Kidney (tissue), 14 donors: Measurements from ENCODE around the gene PSMA5. TPM values are rescaled to one million over a fixed set of nuclear protein-coding genes. Genes with fewer than 3 reads are reported as not detected.
"Not testable (repeated sequence)": the region's sequence is repeated elsewhere in the genome, so short reads cannot be mapped to it uniquely, and the experiment has no call there.

Source experiments
- DNase-seq, 5 donors: peaks; one replicate each; pipeline ENCODE4 v3.0.0-alpha.2; 2013 to 2020
- FAIRE-seq: peaks from 2 replicates; lab custom pipeline; 2012; peaks lifted over from hg19 to GRCh38; lab: Jason Lieb, UNC
- H3K27ac ChIP-seq, 2 donors: one replicate each; pipeline ENCODE4 v1.7.0; 2013; ENCODE audit warnings: low read depth in 2 of 2, low read length in 2 of 2, inconsistent platforms in 1 of 2
- H3K27me3 ChIP-seq: one replicate; pipeline ENCODE4 v1.7.1; 2013; ENCODE audit warnings: low read length, inconsistent platforms; ENCODE audit not compliant: control insufficient read depth, insufficient read depth
- H3K36me3 ChIP-seq, 3 donors: one replicate each; pipeline versions ENCODE4 v1.7.0 to v1.7.1; 2013; ENCODE audit warnings: low read length in 3 of 3, control low read depth in 1 of 3, inconsistent platforms in 1 of 3; ENCODE audit not compliant: insufficient read depth in 3 of 3, control insufficient read depth in 2 of 3
- H3K4me1 ChIP-seq, 3 donors: one replicate each; pipeline versions ENCODE4 v1.7.0 to v1.7.1; 2013; ENCODE audit warnings: low read length in 3 of 3, inconsistent platforms in 1 of 3, low read depth in 1 of 3; ENCODE audit not compliant: control insufficient read depth in 2 of 3, insufficient read depth in 2 of 3
- H3K4me3 ChIP-seq, 3 donors: one replicate each; pipeline versions ENCODE4 v1.7.0 to v1.8.1; 2013; ENCODE audit warnings: low read length in 3 of 3, control low read depth in 1 of 3, inconsistent platforms in 1 of 3
- H3K9ac ChIP-seq, 3 donors: one replicate each; pipeline versions ENCODE4 v1.7.0 to v1.7.1; 2013; ENCODE audit warnings: low read length in 3 of 3, control low read depth in 1 of 3, inconsistent platforms in 1 of 3
- H3K9me3 ChIP-seq, 3 donors: one replicate each; pipeline versions ENCODE4 v1.7.0 to v1.7.1; 2013; ENCODE audit warnings: low read length in 3 of 3, control low read depth in 1 of 3, inconsistent platforms in 1 of 3; ENCODE audit not compliant: control insufficient read depth in 2 of 3, insufficient read depth in 1 of 3
- CTCF ChIP-seq: IDR thresholded peaks from 3 replicates; pipeline ENCODE4 v1.5.1; 2012; ENCODE audit warnings: mild to moderate bottlenecking, moderate library complexity, borderline replicate concordance; ENCODE audit not compliant: insufficient read depth; ENCODE audit errors: extremely low read depth
- intact Hi-C: fragments of 100-400 bp; cut with DNase I; formaldehyde crosslinking; loops from one replicate; pipeline ENCODE4 v1.11.1; 2022
- polyA plus RNA-seq: library from polyadenylated mRNA; stranded (reverse); fragments of 350-450 nt; fragmentation: Illumina TruSeq; extraction: RNeasy Lipid Tissue Mini Kit (QIAGEN cat#74804); gene quantifications from one replicate; pipeline ENCODE4 v1.2.3, GENCODE V29; 2014; ENCODE audit warnings: low read depth, low replicate concordance; ENCODE audit not compliant: insufficient read depth
- total RNA-seq: library from RNA; stranded (reverse); fragmentation: NEBNext Ultra II Directional; extraction: Animal tissue kit (Norgen Biotek cat#: 25700); gene quantifications from one replicate; pipeline ENCODE4 v1.2.1, GENCODE V29; 2021
- donor health status: control.
- donor health status: control.
- donor health status: control.
- donor health status: control.
- donor health status: control.
- donor health status: DM: yes; HTN: yes; CAD: no.
- donor health status: Normal renal cell carcinoma (clear cell type).

Gene PSMA5
- total and polyA plus RNA-seq, 2 donors from 2014 or later = 71.4 to 91.1 TPM

GRCh38 chr1:109396871-109397580 is 29.2 kb downstream of the PSMA5 start:
- Histone ChIP-seq H3K4me3 (peak overlapping the region; percentile 55 to 60 (median 59)), H3K36me3 (peaks cover 0 to 8% (median 2%) of the 10 kb centered on the region in 3 donors), H3K9ac (peak overlapping the region; percentile 30 to 43 (median 33)), H3K27me3 (no peaks in the 10 kb centered on the region), H3K9me3 (no peaks in the 10 kb centered on the region), H3K4me1 (peaks cover 10 to 31% (median 28%) of the 10 kb centered on the region in 3 donors), H3K27ac (peak overlapping the region; percentile 18 to 51)
- intact Hi-C loops = no loop called here
- peak in 2 of 5 donors; percentile 39 to 46 for DNase-seq
- TF ChIP-seq CTCF = no peak
- no peak for FAIRE-seq

- Histone ChIP-seq H3K4me3 (peak overlapping the region; percentile 55 to 60 (median 59)), H3K9ac (peak overlapping the region; percentile 26 to 43 (median 33)), H3K27me3 (no peaks in the 10 kb centered on the region), H3K9me3 (no peaks in the 10 kb centered on the region), H3K36me3 (peaks cover 0 to 5% (median 0%) of the 10 kb centered on the region in 3 donors), H3K4me1 (peaks cover 10 to 37% (median 29%) of the 10 kb centered on the region in 3 donors), H3K27ac (peak overlapping the region; percentile 55 to 59)
- TF ChIP-seq CTCF = no peak
- intact Hi-C loops = no loop called here
- no peak for FAIRE-seq
- DNase-seq = no peak
Measured at GRCh38 chr1:109396513-109396839, 29.8 kb downstream of the PSMA5 start.

GRCh38 chr1:109395602-109396512 is 30.4 kb downstream of the PSMA5 start:
- Histone ChIP-seq H3K9ac (peak overlapping the region in 2 of 3 donors; percentile 26 to 43), H3K4me1 (peaks cover 10 to 38% (median 29%) of the 10 kb centered on the region in 3 donors), H3K27ac (peak overlapping the region; percentile 55 to 59), H3K9me3 (no peaks in the 10 kb centered on the region), H3K27me3 (no peaks in the 10 kb centered on the region), H3K36me3 (no peaks in the 10 kb centered on the region), H3K4me3 (peak overlapping the region in 2 of 3 donors; percentile 59 to 60)
- no peak for TF ChIP-seq CTCF
- no peak for FAIRE-seq
- DNase-seq = peak in 1 of 5 donors; percentile 12
- intact Hi-C loops = no loop called here

GRCh38 chr1:109395282-109395599 is 31.0 kb downstream of the PSMA5 start:
- intact Hi-C loops, H3K36me3 ChIP-seq, DNase-seq, H3K9me3 ChIP-seq, H3K9ac ChIP-seq, H3K27me3 ChIP-seq, FAIRE-seq, H3K4me3 ChIP-seq: not testable (repeated sequence)
- Histone ChIP-seq H3K4me1 (peaks cover 10 to 40% (median 29%) of the 10 kb centered on the region in 3 donors), H3K27ac (peak overlapping the region in 1 of 2 donors; percentile 1)
